ENCODE results near the gene ZFYVE1. TPM values are rescaled to one million over a fixed set of nuclear protein-coding genes. Genes with fewer than 3 reads are reported as not detected.

Gene ZFYVE1
- total and polyA plus RNA-seq, 10 of the 15 experiments (the other 5 are each of a cell fraction or from before 2014, with no cell fraction given) = 1.2 to 13.3 (median 6.4) TPM

GRCh38 chr14:73014105-73014504, 12.8 kb downstream of the ZFYVE1 start (continued):
- TF ChIP-seq REST (IDR thresholded peaks at IDR 0.05; ENCODE audit: low read depth, low read length) (no peak), CREM (IDR thresholded peaks at IDR 0.05; ENCODE audit: low read depth) (no peak), NBN (IDR thresholded peaks at IDR 0.05) (peak; percentile 53), TCF12 (IDR thresholded peaks at IDR 0.05; ENCODE audit: low read depth, low read length) (no peak), NFYB (IDR thresholded peaks at IDR 0.05; ENCODE audit: insufficient read depth, low read depth, low read length) (no peak), RFX5 (IDR thresholded peaks at IDR 0.05; ENCODE audit: low read depth, low read length) (peak; percentile 21; the same call in 1 of the 2 replicates), CEBPB (IDR thresholded peaks at IDR 0.05; ENCODE audit: borderline replicate concordance in 1 of 2, low read depth in 2 of 2, low read length in 2 of 2) (no peak), SMAD5 (IDR thresholded peaks at IDR 0.05; ENCODE audit: low read depth) (no peak), SRF (IDR thresholded peaks at IDR 0.05; ENCODE audit: low read depth in 2 of 2, low read length in 2 of 2) (no peak)
- TF ChIP-seq, protein P1, sequence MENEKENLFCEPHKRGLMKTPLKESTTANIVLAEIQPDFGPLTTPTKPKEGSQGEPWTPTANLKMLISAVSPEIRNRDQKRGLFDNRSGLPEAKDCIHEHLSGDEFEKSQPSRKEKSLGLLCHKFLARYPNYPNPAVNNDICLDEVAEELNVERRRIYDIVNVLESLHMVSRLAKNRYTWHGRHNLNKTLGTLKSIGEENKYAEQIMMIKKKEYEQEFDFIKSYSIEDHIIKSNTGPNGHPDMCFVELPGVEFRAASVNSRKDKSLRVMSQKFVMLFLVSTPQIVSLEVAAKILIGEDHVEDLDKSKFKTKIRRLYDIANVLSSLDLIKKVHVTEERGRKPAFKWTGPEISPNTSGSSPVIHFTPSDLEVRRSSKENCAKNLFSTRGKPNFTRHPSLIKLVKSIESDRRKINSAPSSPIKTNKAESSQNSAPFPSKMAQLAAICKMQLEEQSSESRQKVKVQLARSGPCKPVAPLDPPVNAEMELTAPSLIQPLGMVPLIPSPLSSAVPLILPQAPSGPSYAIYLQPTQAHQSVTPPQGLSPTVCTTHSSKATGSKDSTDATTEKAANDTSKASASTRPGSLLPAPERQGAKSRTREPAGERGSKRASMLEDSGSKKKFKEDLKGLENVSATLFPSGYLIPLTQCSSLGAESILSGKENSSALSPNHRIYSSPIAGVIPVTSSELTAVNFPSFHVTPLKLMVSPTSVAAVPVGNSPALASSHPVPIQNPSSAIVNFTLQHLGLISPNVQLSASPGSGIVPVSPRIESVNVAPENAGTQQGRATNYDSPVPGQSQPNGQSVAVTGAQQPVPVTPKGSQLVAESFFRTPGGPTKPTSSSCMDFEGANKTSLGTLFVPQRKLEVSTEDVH (IDR thresholded peaks at IDR 0.05; ENCODE audit: low read depth, partially characterized antibody) = no peak
- TF ChIP-seq, protein P2, sequence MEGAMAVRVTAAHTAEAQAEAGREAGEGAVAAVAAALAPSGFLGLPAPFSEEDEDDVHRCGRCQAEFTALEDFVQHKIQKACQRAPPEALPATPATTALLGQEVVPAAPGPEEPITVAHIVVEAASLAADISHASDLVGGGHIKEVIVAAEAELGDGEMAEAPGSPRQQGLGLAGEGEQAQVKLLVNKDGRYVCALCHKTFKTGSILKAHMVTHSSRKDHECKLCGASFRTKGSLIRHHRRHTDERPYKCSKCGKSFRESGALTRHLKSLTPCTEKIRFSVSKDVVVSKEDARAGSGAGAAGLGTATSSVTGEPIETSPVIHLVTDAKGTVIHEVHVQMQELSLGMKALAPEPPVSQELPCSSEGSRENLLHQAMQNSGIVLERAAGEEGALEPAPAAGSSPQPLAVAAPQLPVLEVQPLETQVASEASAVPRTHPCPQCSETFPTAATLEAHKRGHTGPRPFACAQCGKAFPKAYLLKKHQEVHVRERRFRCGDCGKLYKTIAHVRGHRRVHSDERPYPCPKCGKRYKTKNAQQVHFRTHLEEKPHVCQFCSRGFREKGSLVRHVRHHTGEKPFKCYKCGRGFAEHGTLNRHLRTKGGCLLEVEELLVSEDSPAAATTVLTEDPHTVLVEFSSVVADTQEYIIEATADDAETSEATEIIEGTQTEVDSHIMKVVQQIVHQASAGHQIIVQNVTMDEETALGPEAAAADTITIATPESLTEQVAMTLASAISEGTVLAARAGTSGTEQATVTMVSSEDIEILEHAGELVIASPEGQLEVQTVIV (IDR thresholded peaks at IDR 0.05; ENCODE audit: borderline replicate concordance, partially characterized antibody) = no peak
- TF ChIP-seq, protein P3, sequence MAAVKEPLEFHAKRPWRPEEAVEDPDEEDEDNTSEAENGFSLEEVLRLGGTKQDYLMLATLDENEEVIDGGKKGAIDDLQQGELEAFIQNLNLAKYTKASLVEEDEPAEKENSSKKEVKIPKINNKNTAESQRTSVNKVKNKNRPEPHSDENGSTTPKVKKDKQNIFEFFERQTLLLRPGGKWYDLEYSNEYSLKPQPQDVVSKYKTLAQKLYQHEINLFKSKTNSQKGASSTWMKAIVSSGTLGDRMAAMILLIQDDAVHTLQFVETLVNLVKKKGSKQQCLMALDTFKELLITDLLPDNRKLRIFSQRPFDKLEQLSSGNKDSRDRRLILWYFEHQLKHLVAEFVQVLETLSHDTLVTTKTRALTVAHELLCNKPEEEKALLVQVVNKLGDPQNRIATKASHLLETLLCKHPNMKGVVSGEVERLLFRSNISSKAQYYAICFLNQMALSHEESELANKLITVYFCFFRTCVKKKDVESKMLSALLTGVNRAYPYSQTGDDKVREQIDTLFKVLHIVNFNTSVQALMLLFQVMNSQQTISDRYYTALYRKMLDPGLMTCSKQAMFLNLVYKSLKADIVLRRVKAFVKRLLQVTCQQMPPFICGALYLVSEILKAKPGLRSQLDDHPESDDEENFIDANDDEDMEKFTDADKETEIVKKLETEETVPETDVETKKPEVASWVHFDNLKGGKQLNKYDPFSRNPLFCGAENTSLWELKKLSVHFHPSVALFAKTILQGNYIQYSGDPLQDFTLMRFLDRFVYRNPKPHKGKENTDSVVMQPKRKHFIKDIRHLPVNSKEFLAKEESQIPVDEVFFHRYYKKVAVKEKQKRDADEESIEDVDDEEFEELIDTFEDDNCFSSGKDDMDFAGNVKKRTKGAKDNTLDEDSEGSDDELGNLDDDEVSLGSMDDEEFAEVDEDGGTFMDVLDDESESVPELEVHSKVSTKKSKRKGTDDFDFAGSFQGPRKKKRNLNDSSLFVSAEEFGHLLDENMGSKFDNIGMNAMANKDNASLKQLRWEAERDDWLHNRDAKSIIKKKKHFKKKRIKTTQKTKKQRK (IDR thresholded peaks at IDR 0.05; ENCODE audit: low read depth, low read length) = no peak

Data from GM12878 (cell line).